GM12801 (cell line): Measurements from ENCODE around the gene PKN3.

Experiments used
- CTCF ChIP-seq: IDR thresholded peaks from one replicate; pipeline ENCODE4 v1.5.1; 2011; ENCODE audit warnings: control low read depth; ENCODE audit not compliant: insufficient read length; ENCODE audit errors: extremely low read depth

Gene PKN3

GRCh38 chr9:128675382-128675781, 26.9 kb upstream of the PKN3 start:
- no peak for TF ChIP-seq CTCF

- no peak for TF ChIP-seq CTCF
These were observed 24.5 kb upstream of the PKN3 start for GRCh38 chr9:128677794-128678193.

GRCh38 chr9:128683340-128684064, 18.8 kb upstream of the PKN3 start:
- no peak for TF ChIP-seq CTCF

DNA sequence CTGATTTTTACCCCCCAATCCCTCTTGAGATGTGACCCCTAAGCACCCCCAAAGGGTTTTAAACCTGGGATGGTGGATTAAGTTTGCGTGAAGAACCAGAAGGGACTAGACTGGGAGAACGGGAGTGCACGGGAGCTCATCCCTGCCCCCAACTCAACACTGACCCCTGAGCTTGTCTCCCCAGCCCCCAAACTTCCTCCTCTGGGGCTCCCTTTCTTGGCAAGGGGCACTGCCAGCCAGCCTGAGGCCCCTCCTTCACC, 18.3 kb upstream of the PKN3 start:
- no peak for TF ChIP-seq CTCF

DNA sequence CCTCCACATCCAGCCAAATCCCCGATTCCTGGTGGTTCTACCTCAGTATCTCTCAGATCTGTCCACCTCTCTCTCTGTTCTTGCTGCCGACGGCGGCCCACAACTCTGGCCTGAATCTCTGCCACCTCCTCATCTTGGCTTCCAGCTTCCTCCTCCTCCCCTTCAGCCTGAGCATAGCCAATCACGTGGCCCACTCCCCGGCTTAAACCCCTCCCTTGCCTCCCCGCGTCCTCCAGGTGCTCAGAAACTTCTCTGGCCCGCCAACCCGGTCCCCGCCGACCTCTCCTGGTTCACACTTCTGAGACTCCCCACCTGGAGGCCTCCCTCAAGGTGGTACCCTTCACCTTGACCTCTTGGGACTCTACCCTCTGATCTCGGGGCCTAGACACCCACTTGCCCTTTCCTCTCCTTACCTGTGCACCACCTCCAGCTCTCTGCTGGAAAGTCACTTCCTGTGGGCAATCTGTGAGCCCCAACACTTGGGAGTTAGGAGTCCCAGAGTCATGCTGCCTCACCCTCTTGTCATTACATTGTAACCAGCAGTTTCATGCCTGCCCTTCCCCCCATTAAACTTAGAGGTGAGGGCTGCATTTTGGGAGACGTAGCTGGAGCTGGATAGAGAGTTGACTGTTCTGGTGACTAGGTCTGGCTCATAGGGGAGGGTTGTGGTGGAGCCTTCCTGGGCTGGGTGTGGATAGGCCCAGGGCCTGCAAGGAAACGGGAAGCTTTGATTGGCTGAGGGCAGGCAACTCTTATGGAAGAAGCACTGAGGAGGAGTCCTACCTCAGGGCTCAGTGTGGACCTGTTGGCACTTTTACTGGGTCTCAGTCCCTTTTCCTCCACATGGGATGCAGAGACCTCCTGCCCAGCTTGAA, 17.7 kb upstream of the PKN3 start:
- no peak for TF ChIP-seq CTCF

DNA sequence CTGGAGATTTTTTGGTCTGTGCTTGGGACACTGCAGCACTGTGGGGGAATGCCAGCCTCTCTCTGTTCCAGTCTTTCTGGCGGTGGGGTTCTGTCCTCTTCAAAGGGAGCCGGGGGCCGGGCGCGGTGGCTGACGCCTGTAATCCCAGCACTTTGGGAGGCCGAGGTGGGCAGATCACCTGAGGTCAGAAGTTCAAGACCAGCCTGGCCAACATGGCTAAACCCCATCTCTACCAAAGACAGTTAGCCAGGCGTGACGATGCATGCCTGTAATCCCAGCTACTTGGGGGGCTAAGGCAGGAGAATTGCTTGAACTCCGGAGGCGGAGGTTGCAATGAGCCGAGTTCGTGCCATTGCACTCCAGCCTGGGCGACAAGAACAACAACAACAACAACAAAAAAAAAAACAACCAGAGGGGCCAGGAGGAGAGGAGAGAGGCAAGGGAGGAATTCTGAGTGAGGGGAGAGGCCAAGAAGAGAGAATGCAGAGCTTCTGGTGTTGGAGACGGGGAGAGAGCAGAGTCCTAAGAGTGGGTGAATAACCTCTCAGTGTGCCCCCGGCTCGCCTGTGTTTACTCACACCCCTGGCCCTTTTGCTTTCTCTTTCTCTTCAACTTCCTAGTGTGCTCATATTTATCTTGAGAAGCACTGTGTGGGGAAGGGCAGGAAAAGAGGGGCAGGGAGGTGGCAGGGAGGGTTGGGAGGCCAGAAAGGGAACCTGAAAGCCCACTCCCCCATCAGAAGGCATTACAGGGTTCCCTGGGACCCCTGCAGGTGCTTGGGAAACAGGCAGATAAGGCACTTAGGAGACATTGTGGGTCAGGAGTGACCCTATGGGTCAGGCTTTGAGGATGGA, 16.4 kb upstream of the PKN3 start:
- no peak for TF ChIP-seq CTCF

DNA sequence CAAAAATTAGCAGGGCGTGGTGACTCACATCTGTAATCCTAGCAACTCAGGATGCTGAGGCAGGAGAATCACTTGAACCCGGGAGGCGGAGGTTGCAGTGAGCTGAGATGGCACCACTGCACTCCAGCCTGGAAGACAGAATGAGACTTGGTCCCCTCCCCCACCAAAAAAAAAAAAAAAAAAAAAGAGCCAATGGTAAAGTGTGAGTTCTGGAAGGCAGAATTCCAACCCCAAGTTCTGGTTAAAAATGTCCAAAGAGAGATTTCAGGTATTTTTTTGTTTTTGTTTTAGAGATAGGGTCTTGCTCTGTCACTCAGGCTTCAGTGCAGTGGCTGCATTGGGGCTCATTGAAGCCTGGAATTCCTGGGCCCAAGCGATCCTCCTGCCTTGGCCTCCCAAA, 14.8 kb upstream of the PKN3 start:
- no peak for TF ChIP-seq CTCF
